Ovary (tissue), 3 donors: ENCODE results near the gene UNC13D.

Experiments
- EP300 ChIP-seq: sonication (generic); formaldehyde crosslinking; IDR thresholded peaks from one replicate; pipeline ENCODE4 v1.6.1; 2017; ENCODE audit warnings: antibody characterized with exemption
- POLR2A ChIP-seq: fragments of 450-650 bp; IDR thresholded peaks from one replicate; pipeline ENCODE4 v1.6.1; 2017; ENCODE audit warnings: antibody characterized with exemption, mild to moderate bottlenecking, moderate library complexity
- TF ChIP-seq, protein P1 (sequence below), 3 donors: fragments of 450-650 bp in 2 of 3; fragments of 200-600 bp in 1 of 3; IDR thresholded peaks; one replicate each; pipeline versions ENCODE4 v1.5.1 to v1.8.0; 2016 to 2022; ENCODE audit warnings: antibody characterized with exemption in 3 of 3, mild to moderate bottlenecking in 1 of 3
- donor health status: DM: no; HTN: no; CAD: no.

- TF ChIP-seq, protein P1, sequence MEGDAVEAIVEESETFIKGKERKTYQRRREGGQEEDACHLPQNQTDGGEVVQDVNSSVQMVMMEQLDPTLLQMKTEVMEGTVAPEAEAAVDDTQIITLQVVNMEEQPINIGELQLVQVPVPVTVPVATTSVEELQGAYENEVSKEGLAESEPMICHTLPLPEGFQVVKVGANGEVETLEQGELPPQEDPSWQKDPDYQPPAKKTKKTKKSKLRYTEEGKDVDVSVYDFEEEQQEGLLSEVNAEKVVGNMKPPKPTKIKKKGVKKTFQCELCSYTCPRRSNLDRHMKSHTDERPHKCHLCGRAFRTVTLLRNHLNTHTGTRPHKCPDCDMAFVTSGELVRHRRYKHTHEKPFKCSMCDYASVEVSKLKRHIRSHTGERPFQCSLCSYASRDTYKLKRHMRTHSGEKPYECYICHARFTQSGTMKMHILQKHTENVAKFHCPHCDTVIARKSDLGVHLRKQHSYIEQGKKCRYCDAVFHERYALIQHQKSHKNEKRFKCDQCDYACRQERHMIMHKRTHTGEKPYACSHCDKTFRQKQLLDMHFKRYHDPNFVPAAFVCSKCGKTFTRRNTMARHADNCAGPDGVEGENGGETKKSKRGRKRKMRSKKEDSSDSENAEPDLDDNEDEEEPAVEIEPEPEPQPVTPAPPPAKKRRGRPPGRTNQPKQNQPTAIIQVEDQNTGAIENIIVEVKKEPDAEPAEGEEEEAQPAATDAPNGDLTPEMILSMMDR (IDR thresholded peaks at IDR 0.05): peak; percentile 7 to 40 (median 11)
- TF ChIP-seq POLR2A (peak; percentile 53), EP300 (no peak)
Observed at GRCh38 chr17:75878174-75878998, 34.2 kb upstream of the UNC13D start, which contains the start of gene TRIM47.
